ENCODE data around the gene GALNT9.
"Not testable (repeated sequence)": the region's sequence is repeated elsewhere in the genome, so short reads cannot be mapped to it uniquely, and the experiment has no call there.

Gene GALNT9

GRCh38 chr12:132158677-132159554, 170.5 kb downstream of the GALNT9 start:
- DNase-seq (ENCODE audit: low read depth, low spot score): no peak

DNA sequence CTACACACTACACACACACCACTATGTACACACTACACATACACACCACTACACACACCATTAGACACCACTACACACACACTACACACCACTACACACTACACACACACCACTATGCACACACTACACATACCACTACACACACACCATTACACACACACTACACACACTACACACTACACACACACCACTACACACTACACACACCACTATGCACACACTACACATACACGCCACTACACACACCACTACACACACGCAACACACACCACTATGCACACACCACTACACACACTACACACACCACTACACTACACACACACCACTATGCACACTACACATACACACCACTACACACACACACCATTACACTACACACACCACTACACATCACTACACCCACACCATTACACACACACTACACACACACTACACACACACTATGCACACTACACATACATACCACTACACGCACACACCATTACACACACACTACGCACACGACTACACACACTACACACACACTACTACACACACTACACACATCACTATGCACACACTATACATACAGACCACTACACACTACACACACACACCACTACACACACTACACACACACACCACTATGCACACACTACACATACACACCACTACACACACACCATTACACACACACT, 171.5 kb downstream of the GALNT9 start:
- no peak for DNase-seq (ENCODE audit: low read depth, low spot score)

GRCh38 chr12:132156573-132157325, 172.6 kb downstream of the GALNT9 start:
- DNase-seq (ENCODE audit: low read depth, low spot score): no peak

GRCh38 chr12:132155771-132156572, 173.4 kb downstream of the GALNT9 start:
- DNase-seq (ENCODE audit: low read depth, low spot score): no peak

DNA sequence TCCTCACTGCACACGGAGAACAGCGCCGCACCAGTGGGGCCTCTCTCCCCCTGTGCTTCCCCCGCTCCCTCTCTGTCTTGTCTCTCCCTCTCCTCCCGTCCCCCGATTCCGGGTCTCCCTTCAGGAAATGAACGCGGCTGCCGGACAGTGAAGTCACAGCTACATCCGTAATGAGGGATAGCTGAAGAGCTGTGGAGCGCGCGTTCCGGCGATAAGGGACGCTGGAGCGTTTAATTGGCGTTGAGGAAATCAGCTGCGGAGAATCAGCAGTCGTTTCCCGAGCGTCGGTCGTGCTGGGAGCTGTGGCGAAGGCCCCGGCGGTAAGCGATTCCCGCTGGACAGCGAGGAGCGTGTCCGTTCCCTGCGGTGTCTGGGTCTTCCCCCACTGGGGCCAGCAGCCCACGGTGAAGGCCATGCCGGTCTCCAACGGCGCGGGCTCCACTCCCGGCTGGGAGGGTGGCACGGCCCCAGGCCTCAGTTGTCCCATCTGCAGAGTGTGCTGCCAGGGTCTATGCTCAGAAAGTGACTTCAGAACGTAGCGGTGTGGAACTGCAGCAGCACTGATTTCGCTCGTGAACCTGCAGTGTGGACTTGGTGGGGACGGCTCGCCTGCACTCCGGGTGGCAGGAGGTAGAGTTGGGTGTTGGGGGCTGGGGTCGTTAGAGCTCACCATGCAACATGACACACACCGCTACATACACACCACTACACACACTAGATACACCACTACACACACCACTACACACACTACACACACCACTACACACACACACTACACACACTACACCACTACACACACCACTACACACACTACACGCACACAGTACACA, 174.2 kb downstream of the GALNT9 start:
- DNase-seq (ENCODE audit: low read depth, low spot score): no peak

GRCh38 chr12:132154341-132154761, 175.0 kb downstream of the GALNT9 start:
- DNase-seq (ENCODE audit: low read depth, low spot score): no peak

DNA sequence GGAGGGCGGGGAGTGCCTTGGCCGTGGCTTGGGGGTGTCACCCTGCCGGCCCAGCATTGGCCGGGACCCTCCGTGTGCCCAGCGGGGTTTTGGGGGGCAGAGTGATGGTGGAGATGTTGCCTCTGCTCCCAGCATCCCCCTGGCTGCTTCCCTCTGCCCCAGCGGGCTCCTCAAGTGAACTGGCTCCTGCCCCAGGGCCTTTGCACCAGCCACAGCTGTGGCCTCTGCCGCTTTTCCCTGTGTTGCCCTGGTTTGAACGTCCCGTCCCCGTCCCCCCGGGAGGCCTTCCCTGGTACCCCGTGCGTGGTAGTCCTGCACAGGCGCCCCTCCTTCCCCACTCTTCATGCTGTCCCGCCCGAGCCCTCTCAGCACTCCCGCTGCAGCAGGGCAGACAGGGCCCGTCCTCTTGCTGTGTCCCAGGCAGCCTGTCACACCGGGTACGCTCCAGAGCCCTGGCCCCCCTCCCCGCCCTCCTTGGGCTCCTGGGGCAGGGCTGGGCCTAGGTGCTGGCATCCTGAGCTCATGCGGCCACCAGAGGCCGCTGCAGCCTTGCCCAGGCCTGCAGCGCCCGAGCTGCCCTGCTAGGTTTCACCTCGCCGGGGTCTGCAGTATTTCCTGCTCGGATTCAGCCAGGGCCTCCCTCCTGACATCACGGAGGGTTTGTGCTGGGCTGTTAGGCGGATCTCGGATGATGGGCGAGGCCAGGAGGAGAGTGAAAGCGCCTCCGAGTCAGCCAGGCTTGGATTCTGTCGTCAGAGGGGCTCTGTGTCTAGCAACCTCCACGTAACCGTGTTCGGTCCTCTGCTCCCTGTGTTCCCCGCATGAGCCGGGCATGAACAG, 175.7 kb downstream of the GALNT9 start:
- peak; percentile 94 for DNase-seq (ENCODE audit: low read depth, low spot score)

DNA sequence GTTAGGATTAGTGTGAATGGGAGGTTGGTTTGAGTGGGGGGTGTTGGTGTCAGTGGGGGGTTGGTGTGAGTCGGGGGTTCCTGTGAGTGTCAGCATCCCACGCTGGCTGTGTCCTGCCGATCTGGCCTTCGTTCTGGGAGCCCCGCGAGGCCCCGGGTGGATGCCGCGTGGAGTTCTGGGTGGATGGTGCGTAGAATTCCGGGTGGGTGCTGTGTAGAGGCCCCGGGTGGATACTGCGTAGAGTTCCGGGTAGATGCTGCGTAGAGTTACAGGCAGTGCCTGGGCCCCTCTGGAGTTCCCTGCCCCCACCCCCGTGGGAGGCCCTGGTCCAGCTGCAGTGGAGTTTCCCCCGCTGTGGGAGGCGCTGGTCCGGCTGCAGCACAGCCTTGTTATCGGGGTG, 176.4 kb downstream of the GALNT9 start:
- DNase-seq (ENCODE audit: low read depth, low spot score): no peak

DNA sequence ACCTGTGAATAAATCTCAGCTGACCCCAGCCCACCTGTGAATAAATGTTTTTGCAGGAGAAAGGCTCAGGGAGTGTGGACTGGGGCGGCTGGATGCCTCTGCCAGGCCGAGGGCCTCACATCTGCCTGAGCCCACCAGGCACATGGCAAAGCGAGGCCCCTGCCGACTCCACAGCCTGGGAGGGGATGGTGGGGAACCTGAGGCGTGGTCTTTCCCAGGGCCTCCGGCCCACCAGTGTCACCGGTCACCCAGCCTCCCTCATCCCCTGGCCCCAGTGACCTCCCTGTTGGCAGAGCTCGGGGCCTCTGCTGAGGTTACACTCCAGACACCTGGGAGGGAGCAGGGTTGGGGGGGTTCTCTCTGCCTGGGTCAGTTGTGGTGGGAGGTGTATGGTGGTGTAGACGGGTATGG, 177.0 kb downstream of the GALNT9 start:
- no peak for DNase-seq (ENCODE audit: low read depth, low spot score)

DNA sequence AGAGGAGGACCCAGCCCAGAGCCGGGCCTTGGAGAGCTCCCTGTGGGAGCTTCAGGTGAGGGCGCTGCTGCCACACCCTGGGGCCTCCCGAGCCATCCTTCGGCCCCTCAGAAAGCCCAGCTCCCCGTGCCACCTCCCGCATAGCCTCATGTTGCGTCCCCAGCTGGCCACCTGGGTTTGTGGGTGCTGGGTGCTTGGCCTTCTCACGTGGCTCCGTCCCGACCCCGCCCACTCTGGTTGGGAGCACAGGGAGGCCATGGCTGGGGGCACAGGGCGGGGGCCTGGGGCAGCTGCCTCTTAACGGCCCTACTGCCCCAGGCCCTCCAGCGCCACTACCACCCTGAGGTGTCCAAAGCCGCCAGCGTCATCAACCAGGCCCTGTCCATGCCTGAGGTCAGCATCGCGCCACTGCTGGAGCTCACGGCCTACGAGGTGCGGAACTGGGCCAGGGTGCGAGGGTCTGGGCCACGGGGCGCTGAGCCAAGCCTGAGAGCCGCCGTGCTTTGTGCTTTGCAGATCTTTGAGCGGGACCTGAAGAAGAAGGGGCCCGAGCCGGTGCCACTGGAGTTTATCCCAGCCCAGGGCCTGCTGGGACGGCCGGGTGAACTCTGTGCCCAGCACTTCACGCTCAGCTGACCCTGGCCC, 177.5 kb downstream of the GALNT9 start:
- DNase-seq (ENCODE audit: low read depth, low spot score): no peak

- no peak for DNase-seq (ENCODE audit: low read depth, low spot score)
These were observed 178.1 kb downstream of the GALNT9 start for GRCh38 chr12:132151145-132151765.

- DNase-seq (ENCODE audit: low read depth, low spot score): no peak
These were observed 178.6 kb downstream of the GALNT9 start for GRCh38 chr12:132150780-132151144.

- DNase-seq (ENCODE audit: low read depth, low spot score): not testable (repeated sequence)
These were observed 179.9 kb downstream of the GALNT9 start for GRCh38 chr12:132149526-132149925.

DNA sequence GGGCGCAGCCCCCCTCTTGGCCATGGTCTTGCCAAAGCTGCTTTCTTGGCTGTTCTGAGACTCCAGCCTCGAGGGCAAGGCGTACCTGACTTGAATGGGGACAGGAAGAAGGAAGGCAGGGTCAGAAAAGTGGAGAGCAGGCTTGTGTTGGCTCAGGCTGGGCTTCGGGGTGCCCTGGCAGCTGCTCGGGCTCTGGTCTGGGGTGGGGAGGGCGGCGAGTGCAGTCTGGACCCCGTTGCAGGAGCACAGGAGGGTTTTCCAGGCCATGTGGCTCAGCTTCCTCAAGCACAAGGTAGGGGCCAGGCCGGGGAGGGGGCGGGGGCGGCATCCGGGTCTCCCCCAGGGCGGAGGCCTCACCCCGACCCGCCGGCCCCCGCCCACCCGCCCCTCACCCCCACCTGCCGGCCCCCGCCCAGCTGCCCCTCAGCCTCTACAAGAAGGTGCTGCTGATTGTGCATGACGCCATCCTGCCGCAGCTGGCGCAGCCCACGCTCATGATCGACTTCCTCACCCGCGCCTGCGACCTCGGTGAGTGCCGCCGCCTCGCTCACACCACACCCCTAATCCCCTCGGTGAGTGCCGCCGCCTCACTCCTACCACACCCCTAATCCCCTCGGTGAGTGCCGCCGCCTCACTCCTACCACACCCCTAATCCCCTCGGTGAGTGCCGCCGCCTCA, 180.9 kb downstream of the GALNT9 start:
- no peak for DNase-seq (ENCODE audit: low read depth, low spot score)

- DNase-seq (ENCODE audit: low read depth, low spot score): no peak
These were observed 181.7 kb downstream of the GALNT9 start for GRCh38 chr12:132147423-132148367.

DNA sequence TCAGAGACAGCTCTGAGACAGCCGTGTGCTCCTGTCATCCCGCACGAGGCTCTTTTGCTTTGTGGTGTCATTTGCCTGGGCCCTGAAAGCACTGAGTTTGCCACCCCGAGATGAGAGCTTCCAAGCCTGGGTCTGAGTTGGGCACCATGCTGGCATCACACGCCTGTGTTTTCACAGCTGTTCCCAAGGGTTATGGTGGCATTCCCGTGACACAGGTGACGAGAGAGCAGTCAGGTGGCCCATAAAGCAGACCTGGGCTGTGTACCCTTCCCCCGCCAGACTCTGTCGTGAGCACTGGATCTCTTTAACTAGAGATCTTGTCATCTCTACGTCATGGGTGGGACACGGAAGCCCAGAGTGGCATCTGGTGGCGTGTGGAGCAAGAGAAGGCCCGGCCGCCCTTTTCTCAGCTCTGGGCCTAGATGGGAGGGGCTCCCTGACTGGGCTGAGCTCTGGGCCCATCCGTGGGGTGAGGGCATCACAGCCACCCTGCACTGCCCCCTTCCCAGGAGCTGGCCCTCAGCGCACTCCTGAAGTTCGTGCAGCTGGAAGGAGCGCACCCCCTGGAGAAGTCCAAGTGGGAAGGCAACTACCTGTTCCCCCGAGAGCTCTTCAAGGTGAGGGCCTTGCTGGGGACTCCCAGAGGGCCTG, 182.5 kb downstream of the GALNT9 start:
- no peak for DNase-seq (ENCODE audit: low read depth, low spot score)
